ENCODE results near the gene SERPINA6. TPM values are rescaled to one million over a fixed set of nuclear protein-coding genes. Genes with fewer than 3 reads are reported as not detected.

Gene SERPINA6
- total and polyA plus RNA-seq, 8 donors, result 5.2 to 17.7 (median 13.1) TPM

DNA sequence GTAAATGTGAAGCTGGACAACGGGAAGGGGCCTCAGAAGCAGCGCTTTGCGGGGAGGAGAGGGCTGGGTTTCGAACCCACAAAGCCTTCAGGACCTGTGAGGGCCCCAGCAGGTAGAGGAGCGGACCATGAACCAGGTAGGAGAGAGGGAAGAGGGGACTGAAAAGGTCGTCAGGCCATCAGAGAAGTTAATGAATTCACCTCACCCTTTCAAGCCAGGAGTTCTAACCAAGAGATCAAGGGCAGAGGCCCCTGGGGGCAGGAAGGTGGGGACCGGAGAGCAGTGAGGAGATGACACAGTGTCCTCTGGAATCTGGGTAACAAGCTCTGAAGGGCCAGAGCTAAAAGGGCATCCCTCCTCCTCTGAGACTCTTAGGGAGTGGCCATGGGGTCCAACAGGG is 45.8 kb upstream of the SERPINA6 start:
- TF ChIP-seq CTCF (IDR thresholded peaks at IDR 0.05), result no peak
- FAIRE-seq (no peak), DNase-seq (peak in 1 of 6 donors; percentile 11)

GRCh38 chr14:94368243-94368590 is 45.1 kb upstream of the SERPINA6 start:
- DNase-seq (peak in 1 of 6 donors; percentile 30), FAIRE-seq (no peak)
- WGBS, 2 donors, result 75 to 84% methylated on average over 3 of the region's 3 CpGs

More for the DNA sequence above, 45.8 kb upstream of the SERPINA6 start:
- Histone ChIP-seq H3K4me1 (no peaks in the 10 kb centered on the region), H3K9me3 (no peaks in the 10 kb centered on the region), H3K27me3 (no peaks in the 10 kb centered on the region), H3K27ac (no peak overlapping the region), H3K36me3 (no peaks in the 10 kb centered on the region), H3K4me3 (no peak overlapping the region)
- intact Hi-C loops (cut with DNase I), result no loop called here
- ATAC-seq, result no peak
- WGBS, 2 donors, result 83 to 84% methylated on average over 7 of the region's 7 CpGs

DNA sequence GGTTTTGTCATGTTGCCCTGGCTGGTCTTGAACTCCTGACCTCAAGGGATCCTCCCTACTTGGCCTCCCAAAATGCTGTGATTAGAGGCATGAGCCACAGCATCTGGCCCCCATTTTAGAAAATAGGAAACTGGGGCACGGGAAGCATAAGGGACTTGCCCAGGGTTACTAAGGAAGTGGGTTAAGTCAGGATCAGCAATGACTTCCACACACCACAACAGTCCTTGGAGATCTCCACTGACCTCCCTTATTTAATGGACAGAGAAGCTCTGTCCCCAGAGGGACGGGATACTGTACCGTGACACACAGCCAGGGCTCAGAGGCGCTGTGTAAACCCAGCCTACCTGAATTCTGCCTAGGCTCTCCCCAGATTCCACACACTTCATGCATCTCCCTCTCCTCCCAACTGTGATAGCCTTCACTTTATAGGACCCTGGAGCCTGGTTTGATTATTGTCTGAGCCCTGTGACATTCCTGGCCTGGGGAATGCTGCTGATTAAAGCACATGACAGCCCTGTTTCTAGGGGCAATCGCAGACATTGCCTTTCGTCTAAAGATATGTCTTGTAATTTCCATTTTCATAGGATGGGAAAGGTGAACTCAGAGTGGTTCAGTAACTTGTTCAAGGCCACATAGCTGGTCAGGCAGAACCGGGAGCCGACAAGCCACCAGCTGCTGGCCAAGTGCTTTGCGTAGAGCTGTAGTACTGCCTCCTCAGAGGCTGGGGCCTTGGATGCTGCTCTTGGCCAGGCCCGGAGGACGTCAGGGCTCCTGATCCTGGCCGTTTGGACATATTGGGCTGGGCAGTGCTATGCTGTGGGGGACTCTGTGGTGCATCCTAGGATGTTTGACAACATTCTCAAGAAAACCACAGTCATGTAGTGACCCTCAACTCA is 44.5 kb upstream of the SERPINA6 start:
- Histone ChIP-seq H3K9me3 (no peaks in the 10 kb centered on the region), H3K27ac (no peak overlapping the region), H3K27me3 (no peaks in the 10 kb centered on the region), H3K4me3 (no peak overlapping the region), H3K4me1 (no peaks in the 10 kb centered on the region), H3K36me3 (no peaks in the 10 kb centered on the region)
- FAIRE-seq, result no peak
- no peak for TF ChIP-seq CTCF (IDR thresholded peaks at IDR 0.05)
- peak in 1 of 6 donors; percentile 24 for DNase-seq
- peak in 2 of 4 donors; percentile 52 to 57 for ATAC-seq
- WGBS, 2 donors, result 67 to 75% methylated on average over 12 of the region's 12 CpGs
- intact Hi-C loops (cut with DNase I), result no loop called here

More at GRCh38 chr14:94368243-94368590, 45.1 kb upstream of the SERPINA6 start:
- H3K36me3 ChIP-seq, result no peaks in the 10 kb centered on the region
- TF ChIP-seq CTCF (IDR thresholded peaks at IDR 0.05), result no peak
- intact Hi-C loops (cut with DNase I), result no loop called here
- H3K27ac ChIP-seq, result no peak overlapping the region
- H3K27me3 ChIP-seq, result no peaks in the 10 kb centered on the region
- no peaks in the 10 kb centered on the region for H3K4me1 ChIP-seq
- no peaks in the 10 kb centered on the region for H3K9me3 ChIP-seq
- ATAC-seq, result no peak
- H3K4me3 ChIP-seq, result no peak overlapping the region

DNA sequence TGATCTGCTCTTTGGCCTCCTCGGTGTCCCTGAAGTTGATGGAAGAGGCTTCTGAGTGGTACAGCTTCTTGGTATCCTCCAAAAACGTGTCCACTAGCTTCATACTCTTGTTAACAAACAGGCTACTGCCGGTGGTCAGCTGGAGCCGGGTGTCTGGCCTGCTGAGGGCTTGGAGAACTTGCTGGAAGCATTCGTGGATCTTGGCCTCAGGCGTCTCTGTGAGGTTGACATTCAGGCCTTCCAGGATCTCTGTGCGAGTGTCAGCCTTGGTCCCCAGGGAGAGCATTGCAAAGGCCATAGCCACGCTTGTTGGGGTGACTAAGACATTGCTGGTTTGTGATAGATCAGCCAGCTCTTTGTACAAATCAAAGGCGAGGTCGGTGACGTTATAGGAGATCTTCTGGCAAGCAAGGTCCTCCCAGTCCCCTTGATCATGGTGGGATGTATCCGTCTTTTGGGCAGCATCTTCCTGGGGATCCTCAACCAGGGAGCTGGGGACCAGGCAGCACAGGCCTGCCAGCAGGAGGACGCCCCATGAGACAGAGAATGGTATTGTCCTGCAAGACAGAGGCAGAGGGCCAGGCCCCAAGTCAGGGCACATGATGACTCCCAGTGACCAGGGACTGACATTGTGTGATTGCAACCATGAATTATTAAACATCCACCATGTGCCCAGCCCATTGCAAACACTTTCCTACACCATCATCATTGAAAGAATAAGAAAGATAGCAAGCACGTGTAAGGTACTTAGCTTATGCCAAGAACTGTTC is 43.2 kb upstream of the SERPINA6 start, which contains the start of gene SERPINA2:
Gene SERPINA2, minus strand, starts transcription at position 553 of the 770 bp plus-strand sequence.
- 74 to 78% methylated on average over 14 of the region's 14 CpGs for WGBS, 2 donors
- H3K4me3 ChIP-seq, result no peak within 1 kb of the TSS
- peak in 1 of 6 donors; percentile 30 for DNase-seq
- H3K27me3 ChIP-seq, result no peaks in the 10 kb centered on the region
- TF ChIP-seq CTCF (IDR thresholded peaks at IDR 0.05), result no peak
- no peak for FAIRE-seq
- H3K36me3 ChIP-seq, result no peaks in the 10 kb centered on the region
- no peak for ATAC-seq
- no peak within 1 kb of the TSS for H3K27ac ChIP-seq
- intact Hi-C loops (cut with DNase I), result no loop called here
- no peaks in the 10 kb centered on the region for H3K9me3 ChIP-seq
- H3K4me1 ChIP-seq, result no peaks in the 10 kb centered on the region
